Cardiac muscle cell (in vitro differentiated cells and primary cell): ENCODE data around the gene LRCOL1. TPM values are rescaled to one million over a fixed set of nuclear protein-coding genes. Genes with fewer than 3 reads are reported as not detected.

Experiments used
- DNase-seq, 2 donors: peaks; one replicate each; pipeline versions ENCODE4 v3.0.0 to v3.0.0-alpha.2; 2010 to 2017; ENCODE audit warnings: low read depth in 1 of 2, low spot score in 1 of 2
- H3K27ac ChIP-seq: fragments of 200-600 bp; sonication (generic); 2 replicates; pipeline ENCODE4 v1.5.1; 2016
- H3K27me3 ChIP-seq: fragments of 200-600 bp; sonication (generic); 2 replicates; pipeline ENCODE4 v1.6.0; 2016; ENCODE audit warnings: control low read depth
- H3K36me3 ChIP-seq: fragments of 200-600 bp; sonication (generic); 2 replicates; pipeline ENCODE4 v1.5.1; 2016; ENCODE audit warnings: control low read depth
- H3K4me1 ChIP-seq: fragments of 200-600 bp; sonication (generic); 2 replicates; pipeline ENCODE4 v1.8.1; 2017; ENCODE audit warnings: low read depth, mild to moderate bottlenecking, mixed run types
- H3K4me3 ChIP-seq: fragments of 200-600 bp; sonication (generic); 2 replicates; pipeline ENCODE4 v1.5.1; 2016; ENCODE audit warnings: mild to moderate bottlenecking
- H3K9me3 ChIP-seq: fragments of 200-600 bp; sonication (generic); 2 replicates; pipeline ENCODE4 v1.5.1; 2017; ENCODE audit warnings: low read depth, mild to moderate bottlenecking, control low read depth
- polyA plus RNA-seq: library from polyadenylated mRNA; unstranded; fragments of >200 nt; fragmentation: Nextera tagmentation; extraction: Ambion mirVana; gene quantifications from 2 replicates; pipeline ENCODE4 v1.2.1, GENCODE V29; 2016
- total RNA-seq: library from RNA; depleted of rRNA; stranded (reverse); fragments of >200 nt; gene quantifications from 2 replicates; pipeline ENCODE4 v1.2.3, GENCODE V29; 2016
- TF ChIP-seq, protein P1 (sequence below): IDR thresholded peaks from 2 replicates; pipeline ENCODE4 v1.5.1; 2012; ENCODE audit warnings: low read depth, mild to moderate bottlenecking, low read length

LRCOL1 gene
- total and polyA plus RNA-seq, 2 experiments from 2014 or later = not detected

DNA sequence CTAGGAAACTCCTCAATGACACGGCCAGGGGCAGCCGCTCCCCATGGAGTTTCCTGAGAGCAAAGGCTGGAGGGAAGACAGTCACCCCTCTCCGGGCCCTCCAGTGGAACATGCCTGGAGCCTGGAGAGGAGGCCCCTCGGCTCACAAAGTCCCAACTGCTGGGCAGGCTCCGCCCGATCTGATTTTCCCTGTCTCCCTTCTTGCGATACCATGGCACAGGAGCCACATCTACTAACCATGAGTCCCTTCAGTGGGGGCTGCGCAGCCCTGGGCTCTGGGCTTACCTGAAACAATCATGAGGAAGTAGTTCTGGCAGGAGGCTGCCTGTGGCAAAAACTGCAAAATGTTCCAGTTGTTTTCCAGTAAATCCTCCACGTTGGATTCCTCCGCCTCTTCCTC is 23.5 kb upstream of the LRCOL1 start:
- H3K27ac ChIP-seq = no peak overlapping the region
- DNase-seq = no peak
- H3K4me1 ChIP-seq = no peaks in the 10 kb centered on the region
- TF ChIP-seq, protein P1, sequence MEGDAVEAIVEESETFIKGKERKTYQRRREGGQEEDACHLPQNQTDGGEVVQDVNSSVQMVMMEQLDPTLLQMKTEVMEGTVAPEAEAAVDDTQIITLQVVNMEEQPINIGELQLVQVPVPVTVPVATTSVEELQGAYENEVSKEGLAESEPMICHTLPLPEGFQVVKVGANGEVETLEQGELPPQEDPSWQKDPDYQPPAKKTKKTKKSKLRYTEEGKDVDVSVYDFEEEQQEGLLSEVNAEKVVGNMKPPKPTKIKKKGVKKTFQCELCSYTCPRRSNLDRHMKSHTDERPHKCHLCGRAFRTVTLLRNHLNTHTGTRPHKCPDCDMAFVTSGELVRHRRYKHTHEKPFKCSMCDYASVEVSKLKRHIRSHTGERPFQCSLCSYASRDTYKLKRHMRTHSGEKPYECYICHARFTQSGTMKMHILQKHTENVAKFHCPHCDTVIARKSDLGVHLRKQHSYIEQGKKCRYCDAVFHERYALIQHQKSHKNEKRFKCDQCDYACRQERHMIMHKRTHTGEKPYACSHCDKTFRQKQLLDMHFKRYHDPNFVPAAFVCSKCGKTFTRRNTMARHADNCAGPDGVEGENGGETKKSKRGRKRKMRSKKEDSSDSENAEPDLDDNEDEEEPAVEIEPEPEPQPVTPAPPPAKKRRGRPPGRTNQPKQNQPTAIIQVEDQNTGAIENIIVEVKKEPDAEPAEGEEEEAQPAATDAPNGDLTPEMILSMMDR = no peak
- H3K9me3 ChIP-seq = no peaks in the 10 kb centered on the region
- H3K4me3 ChIP-seq = no peak overlapping the region
- H3K36me3 ChIP-seq = peaks cover 23% of the 10 kb centered on the region
- no peaks in the 10 kb centered on the region for H3K27me3 ChIP-seq

DNA sequence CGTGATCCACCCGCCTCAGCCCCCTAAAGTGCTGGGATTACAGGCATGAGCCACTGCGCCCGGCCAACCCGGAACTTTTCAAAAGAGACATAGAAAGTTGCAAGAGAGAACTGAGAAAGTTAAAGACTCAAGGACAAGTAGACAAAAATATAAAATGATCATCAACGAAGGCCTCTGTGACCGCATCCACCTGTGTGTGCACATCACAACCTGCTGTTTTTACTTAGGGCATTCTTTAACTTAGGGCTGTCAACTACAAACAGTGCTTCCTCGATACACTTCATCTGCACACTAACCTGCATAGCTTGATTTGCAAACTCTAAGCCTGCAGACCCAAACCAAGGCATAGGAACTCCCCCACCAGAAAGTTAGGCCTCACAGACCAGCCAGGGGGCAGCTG is 23.0 kb upstream of the LRCOL1 start:
- Histone ChIP-seq H3K36me3 (peaks cover 19% of the 10 kb centered on the region), H3K4me3 (no peak overlapping the region), H3K4me1 (no peaks in the 10 kb centered on the region), H3K27me3 (no peaks in the 10 kb centered on the region), H3K27ac (no peak overlapping the region), H3K9me3 (no peaks in the 10 kb centered on the region)
- DNase-seq = no peak
- TF ChIP-seq, protein P1 = no peak

DNA sequence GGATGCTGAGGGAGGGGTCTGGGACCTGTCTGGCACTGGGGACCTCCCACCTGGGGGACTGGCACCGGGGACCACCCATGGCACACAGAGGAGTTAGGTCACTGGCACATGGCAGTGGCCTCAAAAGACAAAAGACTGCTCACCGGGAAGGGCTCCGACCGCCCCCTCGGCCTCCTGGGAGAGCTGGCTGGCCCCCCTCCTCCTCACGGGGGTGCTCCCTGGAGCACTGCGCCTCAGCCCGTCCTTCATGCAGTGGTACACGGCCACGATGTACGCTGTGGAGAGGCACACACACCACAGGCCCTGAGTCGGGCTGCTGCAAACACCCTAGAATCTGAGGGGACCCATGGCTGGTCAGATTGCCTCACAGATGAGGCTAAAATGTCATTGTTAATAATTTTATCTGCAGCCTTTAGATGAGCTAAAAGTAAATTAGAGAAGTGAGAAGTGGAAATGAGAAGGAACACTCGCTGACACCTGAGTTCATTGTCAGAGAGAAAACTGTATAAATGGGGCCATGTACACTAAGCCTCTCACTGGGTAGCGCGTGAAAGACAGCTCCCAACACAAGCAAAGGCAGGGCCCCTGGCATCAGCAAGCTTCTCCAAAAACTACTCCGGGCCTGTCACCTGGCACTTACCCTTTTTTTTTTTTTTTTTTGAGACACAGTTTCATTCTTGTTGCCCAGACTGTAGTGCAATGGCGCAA is 22.3 kb upstream of the LRCOL1 start:
- no peak for DNase-seq

DNA sequence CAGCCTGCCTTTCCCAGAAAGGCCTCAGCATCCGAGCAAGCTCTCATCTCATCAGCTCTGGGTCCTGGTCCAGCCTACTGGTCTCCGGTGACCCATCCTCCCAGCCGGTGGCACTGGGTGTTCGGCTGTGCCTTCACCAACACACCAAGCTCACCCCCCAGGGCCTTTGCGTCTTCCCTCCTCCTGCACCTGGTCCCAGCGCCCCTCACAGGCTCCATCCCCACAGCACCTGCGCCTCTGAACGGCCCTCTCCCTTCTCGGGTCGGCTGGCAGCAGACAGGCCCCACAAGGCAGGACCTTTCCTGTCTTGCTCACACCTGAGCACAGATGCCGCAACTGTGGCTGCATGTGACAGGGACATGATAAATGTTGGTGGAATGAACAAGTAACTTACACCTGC is 21.3 kb upstream of the LRCOL1 start:
- TF ChIP-seq, protein P1 = no peak
- H3K4me1 ChIP-seq = no peaks in the 10 kb centered on the region
- H3K4me3 ChIP-seq = no peak overlapping the region
- no peaks in the 10 kb centered on the region for H3K27me3 ChIP-seq
- peaks cover 11% of the 10 kb centered on the region for H3K36me3 ChIP-seq
- H3K27ac ChIP-seq = no peak overlapping the region
- DNase-seq = no peak
- H3K9me3 ChIP-seq = no peaks in the 10 kb centered on the region

More for the DNA sequence above, 22.3 kb upstream of the LRCOL1 start:
- H3K36me3 ChIP-seq = peaks cover 15% of the 10 kb centered on the region
- no peaks in the 10 kb centered on the region for H3K4me1 ChIP-seq
- H3K27ac ChIP-seq = no peak overlapping the region
- no peak overlapping the region for H3K4me3 ChIP-seq
- H3K9me3 ChIP-seq = no peaks in the 10 kb centered on the region
- TF ChIP-seq, protein P1 = no peak
- H3K27me3 ChIP-seq = no peaks in the 10 kb centered on the region

- no peaks in the 10 kb centered on the region for H3K9me3 ChIP-seq
- H3K4me1 ChIP-seq = no peaks in the 10 kb centered on the region
- no peaks in the 10 kb centered on the region for H3K27me3 ChIP-seq
- H3K36me3 ChIP-seq = peaks cover 10% of the 10 kb centered on the region
- H3K4me3 ChIP-seq = no peak overlapping the region
- TF ChIP-seq, protein P1 = no peak
- DNase-seq = no peak
- no peak overlapping the region for H3K27ac ChIP-seq
Measured at GRCh38 chr12:132630672-132631071, 20.3 kb upstream of the LRCOL1 start.

- Histone ChIP-seq H3K9me3 (no peaks in the 10 kb centered on the region), H3K27ac (no peak overlapping the region), H3K36me3 (peaks cover 9% of the 10 kb centered on the region), H3K4me1 (no peaks in the 10 kb centered on the region), H3K27me3 (no peaks in the 10 kb centered on the region), H3K4me3 (no peak overlapping the region)
- DNase-seq = no peak
- TF ChIP-seq, protein P1 = no peak
Measured at GRCh38 chr12:132629330-132629729, 18.9 kb upstream of the LRCOL1 start.
